GM19099 (cell line): ENCODE measurements around the gene PNMA1.

ENCODE experiments used
- POLR2A ChIP-seq: IDR thresholded peaks from 3 replicates; pipeline ENCODE4 v1.6.1; 2011; ENCODE audit warnings: low read depth; ENCODE audit not compliant: insufficient read length; ENCODE audit errors: extremely low read depth

PNMA1 gene

DNA sequence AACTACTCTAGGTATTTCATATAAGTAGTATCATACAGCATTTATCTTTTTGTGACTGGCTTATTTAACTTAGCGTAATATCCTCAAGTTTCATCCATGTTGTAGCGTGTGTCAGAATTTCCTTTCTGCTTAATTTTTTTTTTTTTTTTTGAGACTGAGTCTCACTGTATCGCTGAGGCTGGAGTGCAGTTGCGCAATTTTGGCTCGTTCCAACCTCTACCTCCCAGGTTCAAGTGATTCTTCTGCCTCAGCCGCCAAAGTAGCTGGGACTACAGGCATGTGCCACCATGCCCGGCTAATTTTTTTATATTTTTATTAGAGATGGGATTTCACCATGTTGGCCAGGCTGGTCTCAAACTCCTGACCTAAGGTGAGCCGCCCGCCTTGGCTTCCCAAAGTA is 28.9 kb downstream of the PNMA1 start:
- no peak for TF ChIP-seq POLR2A

DNA sequence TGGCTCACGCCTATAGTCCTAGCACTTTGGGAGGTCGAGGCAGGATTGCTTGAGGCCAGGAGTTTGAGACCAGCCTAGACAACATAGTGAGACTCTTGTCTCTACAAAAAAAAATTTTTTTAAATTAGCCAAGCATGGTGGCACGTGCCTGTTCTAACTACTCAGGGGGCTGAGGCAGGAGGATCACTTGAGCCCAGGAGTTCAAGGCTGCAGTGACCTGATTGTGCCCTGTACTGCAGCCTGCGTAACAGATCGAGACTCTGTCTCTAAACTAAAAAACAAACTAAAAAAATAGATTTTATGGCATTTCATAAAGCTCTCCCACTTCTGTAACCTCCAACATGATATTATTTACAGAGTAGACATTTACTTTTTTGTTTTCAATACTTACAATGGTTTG is 29.6 kb downstream of the PNMA1 start:
- TF ChIP-seq POLR2A: no peak

DNA sequence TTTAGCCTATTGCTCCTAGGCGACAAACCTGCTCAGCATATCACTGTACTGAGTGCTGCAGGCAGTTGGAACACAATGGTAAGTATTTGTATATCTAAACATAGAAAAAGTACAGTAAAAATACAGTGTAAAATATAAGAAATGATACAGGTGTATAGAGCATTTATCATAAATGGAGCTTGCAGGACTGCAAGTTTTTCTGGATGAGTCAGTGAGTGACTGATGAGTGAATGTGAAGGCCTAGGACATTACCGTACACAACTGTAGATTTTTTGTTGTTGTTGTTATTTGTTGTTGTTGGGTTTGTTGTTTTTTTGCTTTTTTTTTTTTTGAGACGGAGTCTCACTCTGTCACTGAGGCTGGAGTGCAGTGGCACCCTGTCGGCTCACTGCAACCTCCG is 33.4 kb downstream of the PNMA1 start:
- TF ChIP-seq POLR2A: no peak

DNA sequence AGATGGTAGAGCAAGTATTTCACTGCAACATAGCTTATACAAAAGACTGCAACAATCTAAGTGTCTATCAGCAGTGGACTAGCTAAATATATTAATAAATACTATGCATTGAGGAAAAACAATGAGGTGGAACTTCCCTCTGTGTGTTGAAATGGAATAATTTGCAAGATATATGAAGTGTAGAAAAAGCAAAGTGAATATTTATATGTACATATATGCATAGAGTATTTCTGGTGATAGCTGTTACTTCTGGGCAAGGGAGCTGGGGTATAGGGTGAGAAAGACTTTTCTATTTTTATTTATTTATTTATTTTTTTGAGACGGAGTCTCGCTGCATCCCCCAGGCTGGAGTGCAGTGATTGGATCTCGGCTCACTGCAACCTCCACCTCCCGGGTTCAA is 35.5 kb downstream of the PNMA1 start:
- TF ChIP-seq POLR2A: no peak

DNA sequence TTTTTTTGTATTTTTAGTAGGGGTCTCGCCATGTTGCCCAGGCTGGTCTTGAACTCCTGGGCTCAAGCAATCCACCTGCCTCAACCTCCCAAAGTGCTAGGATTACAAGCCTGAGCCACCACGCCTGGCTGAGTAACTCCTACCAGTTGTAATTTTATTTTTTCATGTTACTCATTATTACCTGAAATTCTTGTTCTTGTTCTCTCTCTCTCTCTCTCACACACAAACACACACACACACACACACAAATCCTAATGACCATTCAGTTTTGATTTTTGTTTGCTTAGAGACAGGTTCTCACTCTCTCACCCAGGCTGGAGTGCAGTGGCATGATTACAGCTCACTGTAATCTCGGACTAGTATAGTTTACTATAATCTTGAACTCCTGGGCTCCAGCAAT is 39.2 kb downstream of the PNMA1 start:
- TF ChIP-seq POLR2A: no peak

DNA sequence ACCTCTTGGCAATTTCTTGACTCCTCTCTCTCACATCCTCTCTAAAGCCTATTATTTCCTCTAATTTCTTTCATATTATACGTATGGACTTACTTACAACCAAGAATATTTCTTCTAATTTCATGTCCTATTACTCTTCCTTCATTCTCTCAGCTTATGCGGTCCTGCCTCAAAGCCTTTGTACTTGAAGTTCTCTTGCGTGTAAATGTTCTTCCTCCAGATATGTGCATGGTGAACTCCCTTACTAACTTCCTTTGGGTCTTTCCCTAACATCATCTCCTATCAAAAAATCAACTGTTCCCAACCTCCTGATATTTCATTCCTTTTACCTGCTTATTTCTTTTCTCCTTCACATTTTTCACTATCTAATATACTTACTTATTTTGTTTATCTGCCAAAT is 46.3 kb downstream of the PNMA1 start:
- TF ChIP-seq POLR2A: no peak

DNA sequence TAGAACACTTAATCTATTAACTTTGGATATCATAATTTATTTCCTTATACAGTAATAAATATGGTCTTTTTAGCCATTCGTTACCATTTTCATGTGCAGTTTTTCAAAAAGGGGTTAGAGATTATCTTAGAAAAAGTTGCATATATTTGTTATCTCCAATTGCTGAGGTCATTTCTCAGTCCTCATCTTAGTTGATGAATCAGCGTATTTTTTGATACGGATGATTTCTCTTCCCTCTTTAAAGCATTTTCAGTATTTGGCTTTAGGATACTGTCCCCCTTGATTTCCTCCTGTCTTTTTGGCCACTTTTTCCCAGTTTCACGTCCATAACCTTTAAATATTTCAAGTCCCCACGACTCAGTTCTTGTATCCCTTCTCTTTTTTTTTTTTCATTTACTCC is 47.6 kb downstream of the PNMA1 start:
- no peak for TF ChIP-seq POLR2A

DNA sequence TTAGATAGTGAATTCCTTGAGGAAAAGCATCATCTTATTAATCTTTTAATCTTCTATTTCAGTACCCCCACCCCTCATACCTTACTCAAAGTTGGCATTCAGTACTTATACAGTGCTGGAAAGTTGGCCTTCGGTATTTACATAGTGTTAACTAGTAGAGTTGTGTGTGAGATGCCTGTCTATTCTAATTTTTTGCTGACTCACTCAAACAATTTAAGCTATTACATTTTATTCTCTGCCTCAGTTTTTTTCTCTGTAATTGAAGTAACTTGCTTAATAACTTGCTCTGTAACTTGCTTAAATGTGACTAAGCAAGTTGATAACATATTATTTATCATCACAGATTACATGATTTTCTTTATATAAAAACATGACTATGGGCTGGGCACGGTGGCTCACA is 49.1 kb downstream of the PNMA1 start:
- no peak for TF ChIP-seq POLR2A

DNA sequence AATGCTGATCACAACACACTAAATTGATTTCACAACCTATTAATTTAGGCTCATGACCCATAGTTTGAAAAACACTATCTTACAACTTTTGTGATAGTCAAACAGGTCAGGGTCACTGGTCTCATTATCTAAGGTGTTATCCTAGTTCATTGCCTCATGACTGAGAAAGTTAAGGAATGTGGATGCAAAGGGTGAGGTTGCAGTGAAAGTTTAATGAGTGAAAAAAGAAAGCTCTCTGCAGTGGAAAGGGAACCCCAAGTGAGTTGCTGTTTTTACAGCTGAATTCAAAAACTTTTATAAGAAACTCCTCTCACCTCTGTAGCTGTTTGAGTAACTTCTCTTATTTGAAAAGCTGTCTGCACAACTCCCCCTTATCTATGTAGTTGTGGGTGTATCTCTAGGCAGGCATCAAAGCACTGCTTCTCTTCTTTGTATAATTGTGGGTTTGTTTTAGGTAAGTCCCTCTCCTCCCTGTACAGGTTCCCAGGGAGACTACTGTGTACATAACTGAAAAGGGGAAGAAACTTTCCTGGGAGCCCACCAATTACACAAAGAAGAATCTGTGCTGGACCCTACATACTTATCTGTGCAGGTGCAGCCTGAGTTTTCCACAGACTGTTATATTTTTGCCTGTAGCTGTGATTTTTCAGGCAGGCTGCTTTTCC is 50.5 kb downstream of the PNMA1 start:
- no peak for TF ChIP-seq POLR2A

DNA sequence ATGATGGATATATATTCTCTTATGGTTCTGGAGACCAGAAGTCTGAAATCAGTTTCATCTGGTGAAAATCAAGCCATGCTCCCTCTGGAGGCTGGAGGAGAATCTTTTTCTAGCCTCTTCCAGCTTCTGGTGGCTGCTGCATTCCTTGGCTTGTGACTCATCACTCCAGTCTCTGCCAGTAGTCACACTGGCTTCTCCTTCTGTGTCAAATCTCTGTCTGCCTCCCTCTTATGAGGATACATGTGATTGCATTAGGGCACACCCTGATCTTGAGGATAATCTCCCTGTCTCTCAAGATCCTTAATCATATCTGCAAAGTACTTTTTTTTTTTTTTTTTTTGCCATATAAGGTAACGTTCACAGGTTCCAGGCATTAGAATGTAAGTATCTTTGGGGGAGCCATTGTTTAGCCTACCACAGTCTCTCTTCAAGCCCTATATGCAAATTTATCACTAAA is 51.7 kb downstream of the PNMA1 start:
- no peak for TF ChIP-seq POLR2A

DNA sequence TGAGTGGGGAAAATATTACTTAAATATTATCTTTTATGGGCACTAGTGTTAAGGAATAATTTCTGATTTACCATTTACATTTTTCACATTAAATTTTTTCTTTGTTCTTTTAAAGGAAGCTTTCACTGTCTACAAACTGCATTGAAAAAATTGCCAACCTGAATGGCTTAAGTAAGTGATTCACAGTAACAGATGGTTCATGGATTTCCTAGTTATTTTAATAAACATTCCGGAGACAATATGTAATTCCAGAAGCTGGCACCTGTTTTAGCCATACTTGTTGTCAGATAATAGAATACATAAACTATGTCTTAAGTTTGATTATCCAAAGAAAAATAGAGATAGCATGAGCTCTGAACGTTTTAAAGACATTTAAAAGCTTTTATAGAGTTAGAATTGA is 52.3 kb downstream of the PNMA1 start:
- TF ChIP-seq POLR2A: no peak
